NCI-H460 (cell line): ENCODE measurements around the gene SLC15A2. TPM values are rescaled to one million over a fixed set of nuclear protein-coding genes. Genes with fewer than 3 reads are reported as not detected.
"Not testable (repeated sequence)": the region's sequence is repeated elsewhere in the genome, so short reads cannot be mapped to it uniquely, and the experiment has no call there.

Source experiments
- DNase-seq: peaks from one replicate; pipeline ENCODE4 v3.0.0-alpha.2; 2016; ENCODE audit warnings: low read depth; ENCODE audit errors: extremely low read depth
- total RNA-seq: library from RNA; depleted of rRNA; stranded (reverse); fragments of >200 nt; shearing (Covaris generic); gene quantifications from 2 replicates; pipeline ENCODE4 v1.2.3, GENCODE V29; 2014

The SLC15A2 gene
- total RNA-seq, 1 experiment from 2014 or later = 0.25 TPM

DNA sequence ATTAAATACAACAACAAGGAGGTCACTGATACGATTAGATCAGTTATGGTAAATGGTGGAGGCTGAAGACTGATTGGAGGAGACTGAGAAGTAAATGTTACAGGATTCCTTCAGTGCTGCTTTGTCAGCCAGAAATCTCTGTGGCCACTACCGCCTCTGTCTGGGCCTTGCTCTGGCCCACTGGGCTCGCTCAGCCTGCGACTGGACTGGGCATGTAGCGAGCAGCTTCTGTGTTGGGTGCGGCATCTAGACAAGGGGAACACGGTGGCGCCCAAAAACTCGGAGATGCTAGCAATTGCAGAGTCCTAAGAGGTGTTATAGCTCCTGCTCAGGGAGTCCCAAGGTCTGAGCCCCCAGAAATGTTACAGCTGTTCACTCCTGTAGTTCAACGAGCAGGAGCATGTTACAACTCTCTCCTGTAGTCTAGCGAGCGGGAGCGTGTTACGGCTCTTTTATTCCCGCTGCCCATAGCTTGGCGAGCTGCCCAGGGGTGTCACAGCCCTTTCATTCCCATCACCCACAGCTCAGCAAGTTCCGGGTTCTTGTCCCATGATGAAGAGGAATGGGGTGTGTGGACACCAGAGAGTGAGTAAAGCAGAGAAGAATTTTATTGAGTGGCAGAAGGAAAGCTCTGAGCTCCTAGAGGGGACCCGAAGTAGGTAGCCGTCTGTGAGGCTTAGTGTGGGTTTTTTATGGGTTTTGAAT is 24.7 kb downstream of the SLC15A2 start:
- DNase-seq = no peak

DNA sequence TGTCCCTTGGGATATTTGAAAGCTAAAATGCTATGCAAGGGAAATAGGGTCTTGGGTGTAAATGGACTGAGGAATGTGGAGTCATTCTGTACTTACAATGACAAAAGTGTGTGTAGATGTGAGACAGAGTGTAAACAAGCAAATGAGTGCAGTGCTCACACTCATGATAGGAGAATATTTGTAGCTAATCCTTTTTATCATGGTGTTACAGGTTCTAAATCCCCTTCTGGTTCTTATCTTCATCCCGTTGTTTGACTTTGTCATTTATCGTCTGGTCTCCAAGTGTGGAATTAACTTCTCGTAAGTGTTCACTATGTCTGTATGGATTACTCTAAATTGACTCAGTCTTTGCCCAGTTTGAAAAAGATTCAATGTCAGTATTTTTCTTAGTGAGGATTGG is 30.5 kb downstream of the SLC15A2 start:
- no peak for DNase-seq

DNA sequence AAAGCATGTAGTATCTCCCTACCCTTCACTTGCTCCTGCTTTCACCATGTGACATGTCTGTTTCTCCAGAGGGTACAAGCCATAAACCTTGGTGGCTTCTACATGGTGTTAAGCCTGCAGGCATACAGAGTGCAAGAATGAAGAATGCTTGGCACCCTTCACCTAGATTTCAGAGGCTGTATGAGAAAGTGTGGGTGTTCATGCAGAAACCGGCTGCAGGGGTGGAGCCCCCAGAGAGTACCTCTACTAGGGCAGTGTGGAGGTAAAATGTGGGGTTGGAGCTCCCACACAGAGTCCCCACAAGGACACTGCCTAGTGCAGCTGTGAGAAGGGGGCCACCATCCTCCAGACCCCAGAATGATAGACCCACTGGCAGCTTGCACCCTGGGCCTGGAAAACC is 32.2 kb downstream of the SLC15A2 start:
- DNase-seq = no peak

DNA sequence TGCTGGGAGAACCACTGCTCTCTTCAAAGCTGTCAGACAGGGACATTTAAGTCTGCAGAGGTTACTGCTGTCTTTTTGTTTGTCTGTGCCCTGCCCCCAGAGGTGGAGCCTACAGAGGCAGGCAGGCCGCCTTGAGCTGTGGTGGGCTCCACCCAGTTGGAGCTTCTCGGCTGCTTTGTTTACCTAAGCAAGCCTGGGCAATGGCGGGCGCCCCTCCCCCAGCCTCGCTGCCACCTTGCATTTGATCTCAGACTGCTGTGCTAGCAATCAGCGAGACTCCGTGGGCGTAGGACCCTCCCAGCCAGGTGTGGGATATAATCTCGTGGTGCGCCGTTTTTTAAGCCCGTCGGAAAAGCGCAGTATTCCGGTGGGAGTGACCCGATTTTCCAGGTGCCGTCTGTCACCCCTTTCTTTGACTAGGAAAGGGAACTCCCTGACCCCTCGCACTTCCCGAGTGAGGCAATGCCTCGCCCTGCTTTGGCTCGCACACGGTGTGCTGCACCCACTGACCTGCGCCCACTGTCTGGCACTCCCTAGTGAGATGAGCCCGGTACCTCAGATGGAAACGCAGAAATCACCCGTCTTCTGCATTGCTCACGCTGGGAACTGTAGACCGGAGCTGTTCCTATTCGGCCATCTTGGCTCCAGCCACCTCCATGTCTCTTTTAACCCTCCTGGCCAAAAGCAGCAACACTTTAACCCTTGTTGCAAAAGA is 44.1 kb downstream of the SLC15A2 start:
- not testable (repeated sequence) for DNase-seq

DNA sequence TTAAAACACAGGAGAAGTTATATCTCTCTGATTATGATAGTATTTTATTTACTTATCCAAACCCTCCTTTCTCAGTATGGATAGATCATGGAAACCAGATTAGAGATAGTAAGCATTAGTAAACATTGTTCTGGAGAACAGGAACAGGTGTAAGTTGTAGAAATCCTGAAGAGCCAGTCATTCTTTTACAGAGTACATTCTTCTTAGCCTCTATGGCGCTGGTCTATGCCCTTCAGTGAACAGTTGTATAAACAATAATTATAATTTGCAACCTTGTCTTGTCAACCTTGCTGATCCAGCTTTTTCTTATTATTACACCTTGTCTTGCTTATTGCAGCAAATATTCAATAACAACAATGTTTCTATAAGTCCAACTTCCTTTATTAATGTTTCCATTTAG is 47.4 kb downstream of the SLC15A2 start:
- DNase-seq = no peak

DNA sequence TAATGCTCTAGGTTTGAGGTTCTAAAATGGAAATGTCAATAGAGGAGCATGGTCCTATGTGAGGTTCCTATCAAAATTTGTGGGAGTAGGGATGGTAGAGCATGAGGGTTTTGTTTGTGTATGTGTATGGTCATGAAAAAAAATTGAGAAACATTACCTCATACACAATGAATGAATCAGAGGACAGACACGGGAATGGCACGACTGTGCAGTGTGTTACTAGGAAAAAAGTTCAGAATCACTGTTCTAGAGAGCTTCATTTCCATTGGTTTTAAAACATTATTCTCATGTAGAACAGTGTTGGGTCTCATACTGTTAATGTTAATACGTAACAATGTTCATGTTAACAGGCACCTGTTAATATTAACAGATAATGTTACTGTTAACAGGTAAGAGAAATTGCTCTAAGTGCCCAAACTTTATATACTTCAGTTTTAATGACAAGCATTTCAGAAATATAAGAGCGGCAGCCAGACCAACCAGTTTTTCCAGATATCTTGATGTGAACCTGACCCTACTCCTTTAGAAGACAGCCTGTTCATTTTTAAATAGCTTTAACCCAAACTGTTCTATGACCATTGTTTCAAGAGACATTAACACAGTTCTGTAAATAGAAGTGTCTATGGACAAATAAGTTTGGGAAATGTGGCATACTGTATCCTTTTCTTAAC is 48.0 kb downstream of the SLC15A2 start:
- DNase-seq = no peak

DNA sequence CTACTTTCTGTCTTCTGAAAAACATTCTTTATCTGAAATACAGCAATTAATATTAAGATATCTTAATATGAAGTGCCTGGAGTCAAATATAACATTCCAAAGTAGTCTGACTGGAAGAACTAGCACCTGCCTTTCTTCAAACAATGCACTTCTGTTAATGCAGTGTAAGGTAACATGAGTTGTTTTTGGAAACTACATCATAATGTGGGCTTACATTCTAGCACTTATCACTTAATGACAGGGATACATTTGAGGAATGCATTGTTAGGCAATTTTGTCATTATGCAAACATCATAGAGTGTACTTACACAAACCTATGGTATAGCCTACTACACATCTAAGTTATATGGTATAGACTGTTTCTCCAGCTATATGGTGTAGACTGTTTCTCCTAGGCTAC is 49.2 kb downstream of the SLC15A2 start:
- no peak for DNase-seq

DNA sequence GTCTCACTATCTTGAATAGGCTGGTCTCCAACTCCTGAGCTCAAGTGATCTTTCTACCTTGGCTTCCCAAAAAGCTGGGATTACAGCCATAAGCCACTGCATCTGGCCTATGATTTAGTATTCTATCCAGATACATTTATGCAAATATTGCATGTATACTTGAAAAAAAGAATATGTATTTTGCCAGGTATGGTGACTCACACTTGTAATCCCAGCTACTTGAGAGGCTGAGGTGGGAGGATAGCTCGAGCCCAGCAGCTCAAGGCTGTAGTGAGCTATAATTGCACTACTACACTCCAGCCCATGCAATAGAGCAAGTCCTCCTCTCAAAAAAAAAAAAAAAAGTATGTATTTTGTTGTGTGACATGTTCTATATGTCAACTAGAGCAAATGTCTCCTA is 54.4 kb downstream of the SLC15A2 start:
- DNase-seq = no peak

DNA sequence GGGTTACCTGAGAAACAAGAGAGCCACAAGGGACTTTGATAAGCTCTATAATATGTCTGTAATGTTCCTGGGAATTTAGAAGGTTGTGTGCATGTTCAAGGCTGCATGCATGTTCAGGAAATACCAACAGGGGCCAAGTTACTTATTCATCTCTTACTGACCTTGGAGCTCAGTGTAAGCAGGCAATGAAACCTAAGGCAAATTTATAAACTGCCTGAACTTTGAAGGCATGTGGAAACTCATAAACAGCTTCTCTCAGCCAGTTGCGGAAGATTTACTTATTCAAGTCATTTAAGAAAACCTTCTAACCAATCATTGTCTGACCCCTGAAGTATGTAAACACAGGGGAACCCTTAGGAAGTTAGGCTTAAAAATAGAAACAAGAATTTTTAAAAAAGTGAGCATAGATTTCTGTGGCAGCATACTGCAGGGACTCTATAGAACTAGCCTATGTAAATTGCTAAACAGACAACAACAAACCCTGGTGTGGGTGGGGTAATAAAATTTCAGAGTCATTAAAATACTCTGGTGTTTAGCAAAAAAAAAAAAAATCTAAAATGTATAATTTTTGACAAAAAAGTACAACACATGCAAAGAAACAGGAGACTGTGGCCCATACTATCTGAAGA is 57.2 kb downstream of the SLC15A2 start:
- no peak for DNase-seq

DNA sequence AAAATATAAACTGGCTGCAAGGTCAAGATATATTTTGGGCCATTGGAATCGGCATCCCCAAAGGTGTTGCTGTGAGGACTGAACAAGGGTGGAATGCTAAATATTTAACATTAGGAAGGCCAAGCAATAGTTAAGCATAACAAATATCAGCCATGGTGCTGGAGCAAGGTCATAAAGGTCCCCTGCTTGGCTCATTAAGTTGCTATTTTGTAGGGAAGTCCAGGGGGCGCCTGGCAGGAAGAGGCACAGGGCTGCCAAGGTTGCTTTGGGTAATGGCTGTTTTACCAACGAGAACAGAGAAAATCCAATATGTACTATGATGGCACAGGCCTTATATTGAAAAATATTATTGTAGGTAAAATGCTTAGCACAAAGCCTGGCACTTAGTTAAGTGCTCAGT is 62.2 kb downstream of the SLC15A2 start:
- no peak for DNase-seq

DNA sequence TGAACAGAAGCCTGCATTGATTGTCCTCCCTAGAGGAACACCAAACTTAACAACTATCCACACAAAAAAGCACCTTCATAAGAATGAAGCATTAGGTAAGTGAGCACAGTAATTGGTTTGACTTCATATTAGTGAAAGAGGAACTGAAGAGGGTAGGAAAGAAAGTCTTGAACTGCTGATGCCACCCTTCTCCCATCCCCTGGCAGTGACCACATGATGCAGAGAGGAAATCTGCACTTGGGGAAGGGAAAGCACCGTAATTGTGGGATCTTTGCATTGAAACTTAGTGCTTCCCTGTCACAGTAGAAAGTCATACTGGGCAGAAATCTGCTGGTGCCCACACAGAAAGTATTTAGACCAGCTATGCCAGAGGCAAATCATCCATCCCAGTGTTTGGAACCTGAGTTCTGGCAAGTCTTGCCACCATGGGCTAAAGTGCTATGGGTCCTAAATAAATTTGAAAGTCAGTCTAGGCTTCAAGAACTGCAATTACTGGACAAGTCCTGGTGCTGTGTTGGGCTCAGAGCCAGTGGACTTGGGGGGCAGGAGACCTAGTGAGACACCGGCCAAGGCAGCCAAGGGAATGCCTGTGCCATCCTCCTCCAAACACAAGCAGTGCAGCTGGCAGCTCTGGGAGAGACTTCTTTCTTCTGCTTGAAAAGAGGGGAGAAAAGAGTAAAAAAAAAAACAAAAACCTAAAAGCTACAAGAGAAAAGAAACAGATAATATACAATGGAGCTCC is 63.6 kb downstream of the SLC15A2 start:
- no peak for DNase-seq

DNA sequence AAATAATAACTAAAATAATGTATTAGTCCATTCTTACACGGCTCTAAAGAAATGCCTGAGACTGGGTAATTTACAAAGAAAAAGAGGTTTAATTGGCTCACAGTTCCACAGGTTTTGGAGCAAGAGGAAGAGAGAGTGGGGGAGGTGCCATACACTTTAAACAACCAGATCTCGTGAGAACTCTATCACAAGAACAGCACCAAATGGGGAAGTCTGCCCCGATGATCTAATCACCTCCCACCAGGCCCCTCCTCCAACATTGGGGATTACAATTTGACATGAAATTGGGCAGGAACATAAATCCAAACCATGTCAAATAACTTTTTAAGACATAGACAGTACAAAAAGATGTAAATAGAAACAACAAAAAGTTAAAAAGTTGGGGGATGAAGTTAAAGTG is 64.6 kb downstream of the SLC15A2 start:
- no peak for DNase-seq

DNA sequence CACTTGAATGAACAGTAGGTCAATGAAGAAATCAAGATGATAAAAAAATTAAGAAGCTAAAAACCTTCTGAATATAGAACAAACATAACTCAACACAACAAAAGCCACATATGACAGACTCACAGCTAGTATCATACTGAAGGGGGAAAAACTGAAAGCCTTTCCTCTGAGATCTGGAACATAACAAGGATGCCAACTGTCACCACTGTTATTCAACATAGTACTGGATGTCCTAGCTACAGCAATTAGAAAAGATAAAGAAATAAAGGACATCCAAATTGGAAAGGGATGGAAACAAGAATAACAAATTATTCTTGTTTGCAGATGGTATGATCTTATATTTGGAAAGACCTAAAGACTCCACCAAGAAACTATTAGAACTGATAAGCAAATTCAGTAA is 67.1 kb downstream of the SLC15A2 start:
- no peak for DNase-seq

DNA sequence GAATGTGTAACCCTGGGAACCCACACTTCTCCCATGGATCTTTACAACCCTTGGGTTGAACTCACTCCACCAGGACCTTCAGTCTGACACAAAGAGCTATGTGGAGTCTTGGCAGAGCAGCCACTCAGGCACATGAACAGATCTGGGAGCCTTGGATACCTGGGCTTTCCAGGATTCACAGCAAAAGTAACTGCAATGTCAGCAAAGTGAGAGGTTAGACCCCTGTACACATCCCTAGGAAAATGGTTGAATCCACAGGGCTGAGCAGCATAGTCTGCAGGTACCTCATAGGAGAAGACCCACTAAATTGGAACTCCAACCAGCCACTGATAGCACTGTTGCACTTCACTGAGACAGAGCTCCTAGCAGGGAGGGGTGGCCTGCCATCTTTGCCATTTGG is 68.2 kb downstream of the SLC15A2 start:
- DNase-seq = no peak

DNA sequence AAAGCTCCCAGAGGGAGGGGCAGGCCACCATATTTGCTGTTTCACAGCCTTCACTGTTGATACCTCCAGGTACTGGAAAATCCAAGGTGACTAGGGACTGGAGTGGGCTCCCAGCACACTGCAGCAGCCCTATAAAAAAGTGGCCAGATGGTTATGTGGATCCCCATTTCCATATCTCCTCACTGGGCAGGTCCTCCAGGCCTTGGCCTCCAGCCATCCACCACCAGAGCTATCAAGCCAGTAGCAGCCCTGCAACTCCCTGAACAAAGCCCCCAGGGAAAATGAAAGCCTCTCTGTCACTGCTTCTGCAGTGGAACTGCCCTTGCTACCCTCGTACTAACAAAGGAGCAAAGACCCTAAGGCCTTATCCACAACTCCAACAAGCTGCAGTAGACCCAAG is 69.4 kb downstream of the SLC15A2 start:
- no peak for DNase-seq

DNA sequence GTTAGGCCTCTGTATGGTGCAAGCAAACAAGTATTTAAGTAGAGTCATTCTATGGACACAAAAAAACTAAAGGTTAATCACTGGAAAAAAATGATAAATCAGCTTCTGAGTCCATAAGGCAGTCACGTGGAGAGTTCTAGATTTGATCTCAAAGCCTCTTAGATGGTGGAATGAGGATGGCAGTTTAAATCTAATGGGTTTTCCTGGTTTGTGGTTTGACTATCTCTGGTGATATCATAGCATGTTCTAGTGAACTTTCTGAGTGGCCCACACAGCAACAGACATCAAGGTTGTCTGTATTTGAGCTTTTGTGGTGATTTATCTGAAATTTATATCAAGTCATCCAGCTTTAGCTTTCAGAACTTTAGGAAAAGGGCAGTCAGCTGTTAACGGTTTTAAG is 75.4 kb downstream of the SLC15A2 start:
- no peak for DNase-seq

DNA sequence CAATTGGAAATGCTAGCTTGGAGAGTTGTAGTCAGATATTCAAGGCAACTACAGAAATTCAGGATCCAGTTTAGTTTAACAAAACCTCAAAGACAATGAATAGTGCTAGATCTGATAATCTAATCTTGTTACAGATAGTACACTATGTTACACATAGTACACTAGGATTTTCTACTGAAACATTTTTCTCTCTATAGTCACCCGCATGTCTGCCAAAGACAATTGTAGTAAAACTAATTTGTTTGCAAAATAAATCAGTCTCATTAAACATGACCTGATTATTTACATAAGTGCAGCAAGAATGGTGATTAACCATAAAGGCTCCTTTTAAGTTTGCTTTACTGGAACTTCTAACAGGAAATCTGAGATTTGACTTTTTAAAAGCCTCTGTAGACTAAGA is 75.8 kb downstream of the SLC15A2 start:
- DNase-seq = no peak

DNA sequence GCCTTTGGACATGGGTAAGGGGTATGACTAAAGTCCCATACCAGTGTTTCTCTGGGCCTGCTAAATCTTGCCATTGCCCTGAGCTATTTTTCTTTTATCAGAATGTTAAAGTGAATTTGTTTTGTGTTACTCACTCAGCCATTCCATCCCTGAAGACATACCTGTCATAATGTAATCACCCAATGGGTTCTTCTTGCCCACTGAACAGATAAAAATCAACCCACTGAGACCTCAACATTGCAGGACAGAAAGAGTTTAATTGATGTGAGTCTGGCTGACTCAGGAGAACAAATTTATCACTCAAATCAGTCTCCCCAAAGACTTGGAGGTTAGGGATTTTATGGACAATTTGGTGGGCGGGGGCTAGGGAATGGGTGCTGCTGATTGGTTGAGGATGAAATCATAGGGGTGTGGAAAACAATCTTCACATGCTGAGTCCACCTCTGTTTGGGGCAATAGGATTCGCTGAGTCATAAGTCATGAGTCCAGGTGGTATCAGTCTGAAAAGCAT is 80.5 kb downstream of the SLC15A2 start:
- DNase-seq = no peak

DNA sequence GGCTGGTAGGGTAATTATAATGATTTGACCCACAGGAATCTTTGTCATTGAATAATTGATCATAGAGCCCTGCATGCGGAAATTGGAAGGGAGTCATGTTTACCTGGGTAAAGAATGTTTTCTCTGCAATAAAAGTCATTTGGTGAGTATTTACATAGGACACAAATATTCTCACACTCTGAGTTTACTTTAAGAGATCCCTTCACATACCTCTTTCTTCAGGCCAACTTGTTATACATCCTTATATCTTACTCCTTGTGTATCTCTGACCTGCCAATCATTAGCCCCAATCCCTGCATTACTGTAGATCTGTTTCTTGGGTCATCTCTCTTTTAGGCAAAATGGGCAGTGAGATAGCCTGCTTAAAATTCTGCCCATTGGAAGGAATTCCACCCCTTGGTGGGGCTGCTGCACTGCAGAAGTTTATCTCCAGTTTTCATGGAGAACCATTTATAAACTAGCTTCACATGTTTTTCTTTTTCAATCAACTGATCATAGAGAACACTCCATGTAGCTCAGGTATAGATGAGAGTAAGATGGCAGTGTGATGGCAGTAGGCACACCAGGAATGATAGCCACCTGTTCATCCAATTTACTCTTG is 81.6 kb downstream of the SLC15A2 start:
- no peak for DNase-seq

DNA sequence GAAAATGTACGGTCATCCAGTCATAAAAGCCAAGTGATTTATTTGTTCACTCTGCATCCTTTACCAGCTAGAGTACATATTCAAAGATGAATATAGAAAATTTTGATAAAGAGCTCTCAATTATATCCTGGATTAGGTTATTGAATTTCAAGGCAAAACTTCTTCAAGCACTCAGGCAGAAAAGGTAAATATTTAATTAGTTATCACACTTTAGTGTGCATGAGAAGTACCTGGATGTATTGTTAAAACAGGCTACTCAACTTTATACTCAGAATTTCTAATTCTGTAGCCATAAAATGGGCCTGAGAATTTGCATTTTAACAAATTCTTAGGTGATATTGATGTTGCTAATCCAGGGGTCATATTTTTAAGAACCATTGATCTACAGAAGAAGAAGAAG is 82.5 kb downstream of the SLC15A2 start:
- DNase-seq = no peak
